IMR-90 (cell line): ENCODE data around the gene CINP. TPM values are rescaled to one million over a fixed set of nuclear protein-coding genes. Genes with fewer than 3 reads are reported as not detected.
"Not testable (repeated sequence)": the region's sequence is repeated elsewhere in the genome, so short reads cannot be mapped to it uniquely, and the experiment has no call there.

Source experiments
- ATAC-seq: fragments of 200-7000 bp; cut with Tn5 transposase; 2 replicates; pipeline ENCODE4 v1.9.1; 2020; ENCODE audit warnings: low read depth, mild to moderate bottlenecking, moderate library complexity
- BruUV-seq: library from RNA; stranded (reverse); fragments of 400-500 nt; replicated peaks from 2 replicates; lab custom pipeline; 2021; lab: Mats Ljungman, UMichigan
- CTCF ChIA-PET: fragments of 300-600 bp; formaldehyde crosslinking; extraction: SDS; loops from one replicate; lab custom pipeline; 2021; ENCODE audit warnings: antibody characterized with exemption; lab: Yijun Ruan, JAX
- POLR2A ChIA-PET: fragments of 300-600 bp; sonication (Branson Sonifier 250); formaldehyde crosslinking; loops from one replicate; lab custom pipeline; 2022; ENCODE audit warnings: antibody characterized with exemption; ENCODE audit not compliant: unreplicated experiment; lab: Charles Lee
- DNase-seq: peaks from one replicate; pipeline ENCODE4 v3.0.0; 2013
- H2AFZ ChIP-seq: replicated peaks from 2 replicates; pipeline ENCODE3; 2013; ENCODE audit warnings: low read length, mild to moderate bottlenecking; ENCODE audit not compliant: poor library complexity
- H2AK5ac ChIP-seq: 2 replicates; pipeline ENCODE4 v1.6.1; 2013; ENCODE audit warnings: low read depth, low read length, inconsistent platforms
- H2AK9ac ChIP-seq: replicated peaks from 2 replicates; pipeline ENCODE3; 2013; ENCODE audit warnings: mild to moderate bottlenecking, low read depth, low read length, moderate library complexity; ENCODE audit not compliant: poor library complexity
- H2BK120ac ChIP-seq: 2 replicates; pipeline ENCODE4 v1.6.1; 2013; ENCODE audit warnings: low read depth, low read length, inconsistent platforms
- H2BK15ac ChIP-seq: 3 replicates; pipeline ENCODE4 v1.6.1; 2013; ENCODE audit warnings: low read depth, low read length, inconsistent platforms
- H2BK20ac ChIP-seq: 2 replicates; pipeline ENCODE4 v1.6.1; 2013; ENCODE audit warnings: low read depth, mild to moderate bottlenecking, inconsistent platforms, low read length, moderate library complexity
- H2BK5ac ChIP-seq: 2 replicates; pipeline ENCODE4 v1.6.1; 2013; ENCODE audit warnings: mild to moderate bottlenecking, low read depth, low read length, inconsistent platforms; ENCODE audit not compliant: poor library complexity, severe bottlenecking
- H3K14ac ChIP-seq: replicated peaks from 2 replicates; pipeline ENCODE4 v1.6.1; 2013; ENCODE audit warnings: low read depth, low read length, inconsistent platforms
- H3K18ac ChIP-seq: 2 replicates; pipeline ENCODE4 v1.6.1; 2013; ENCODE audit warnings: low read depth, low read length, control low read depth
- H3K23ac ChIP-seq: 2 replicates; pipeline ENCODE4 v1.6.1; 2013; ENCODE audit warnings: low read depth, low read length, inconsistent platforms
- H3K27ac ChIP-seq: 2 replicates; pipeline ENCODE4 v1.5.1; 2013; ENCODE audit warnings: mild to moderate bottlenecking, control low read depth, low read length; ENCODE audit not compliant: insufficient read depth
- H3K27me3 ChIP-seq: 2 replicates; pipeline ENCODE4 v1.6.1; 2013; ENCODE audit warnings: low read length; ENCODE audit not compliant: control insufficient read depth, insufficient read depth
- H3K36me3 ChIP-seq: 2 replicates; pipeline ENCODE4 v1.6.1; 2013; ENCODE audit warnings: low read length, mixed read lengths; ENCODE audit not compliant: control insufficient read depth, insufficient read depth
- H3K4ac ChIP-seq: 2 replicates; pipeline ENCODE4 v1.6.1; 2013; ENCODE audit warnings: low read depth, low read length, inconsistent platforms
- H3K4me1 ChIP-seq: 2 replicates; pipeline ENCODE4 v1.6.1; 2013; ENCODE audit warnings: low read length, mixed read lengths; ENCODE audit not compliant: control insufficient read depth, insufficient read depth
- H3K4me2 ChIP-seq: 2 replicates; pipeline ENCODE4 v1.6.1; 2013; ENCODE audit warnings: low read depth, mild to moderate bottlenecking, control low read depth, low read length, moderate library complexity
- H3K4me3 ChIP-seq: 2 replicates; pipeline ENCODE4 v1.5.1; 2013; ENCODE audit warnings: low read depth, mild to moderate bottlenecking, control low read depth, low read length, moderate library complexity; ENCODE audit not compliant: insufficient read depth
- H3K56ac ChIP-seq: 2 replicates; pipeline ENCODE4 v1.6.1; 2013; ENCODE audit warnings: low read length, inconsistent platforms; ENCODE audit not compliant: insufficient read depth; ENCODE audit errors: extremely low read depth
- H3K79me1 ChIP-seq, 2 experiments: 2 replicates each; pipeline ENCODE4 v1.6.1; 2013; ENCODE audit warnings: low read length in 2 of 2, inconsistent platforms in 1 of 2, low read depth in 1 of 2
- H3K9ac ChIP-seq: 2 replicates; pipeline ENCODE4 v1.6.1; 2013; ENCODE audit warnings: low read depth, low read length, control low read depth
- H3K9me1 ChIP-seq: 2 replicates; pipeline ENCODE4 v1.6.1; 2013; ENCODE audit warnings: low read length, inconsistent platforms; ENCODE audit not compliant: insufficient read depth
- H3K9me3 ChIP-seq: 2 replicates; pipeline ENCODE4 v1.6.1; 2013; ENCODE audit warnings: low read length; ENCODE audit not compliant: control insufficient read depth, insufficient read depth
- H4K20me1 ChIP-seq: 2 replicates; pipeline ENCODE4 v1.6.1; 2013; ENCODE audit warnings: low read length, inconsistent platforms; ENCODE audit not compliant: insufficient read depth
- H4K5ac ChIP-seq: 2 replicates; pipeline ENCODE4 v1.6.1; 2013; ENCODE audit warnings: mild to moderate bottlenecking, low read depth, low read length, control low read depth
- H4K8ac ChIP-seq, 2 experiments: 2 replicates each; pipeline ENCODE4 v1.6.1; 2013; ENCODE audit warnings: low read depth in 2 of 2, low read length in 2 of 2, control low read depth in 1 of 2, inconsistent platforms in 1 of 2
- H4K91ac ChIP-seq: 2 replicates; pipeline ENCODE4 v1.6.1; 2013; ENCODE audit warnings: low read depth, low read length, inconsistent platforms; ENCODE audit not compliant: insufficient read depth
- WGBS, 2 experiments: methylation state at CpG; one replicate each; pipeline versions ENCODE4 v1.1.5 to v1.1.7; 2013; ENCODE audit warnings: missing lambda C conversion rate in 2 of 2; ENCODE audit not compliant: insufficient read length in 1 of 2; ENCODE audit errors: extremely low coverage in 2 of 2; 5-methylcytosine and 5-hydroxymethylcytosine counted together
- dilution Hi-C: fragments of 300-500 bp; cut with HindIII; formaldehyde crosslinking; loops from one replicate; pipeline ENCODE4 v1.14.3; 2018; ENCODE audit warnings: low sequenced_read_pairs; ENCODE audit not compliant: unreplicated experiment
- in situ Hi-C: fragments of 300-500 bp; cut with MboI; formaldehyde crosslinking; loops from 3 replicates; pipeline ENCODE4 v1.14.3; 2019; ENCODE audit warnings: low sequenced_read_pairs, inconsistent platforms, mixed read lengths
- intact Hi-C: fragments of 100-400 bp; cut with micrococcal nuclease; formaldehyde crosslinking; loops from 2 replicates; pipeline ENCODE4 v1.10.0; 2022
- polyA plus RNA-seq, 3 experiments: library from polyadenylated mRNA; depleted of rRNA; stranded (reverse); fragments of >200 nt; gene quantifications; 2 replicates each; pipeline ENCODE4 v1.2.3, GENCODE V29; 2012; ENCODE audit warnings: low replicate concordance in 1 of 3
- total RNA-seq: library from RNA; depleted of rRNA; stranded (reverse); fragments of >200 nt; gene quantifications from 2 replicates; pipeline ENCODE4 v1.2.3, GENCODE V29; 2012

Gene CINP
- total and polyA plus RNA-seq, 2 of the 4 experiments (the other 2 are of a cell fraction): 41.9 to 56.4 TPM

- intact Hi-C loops, H3K4me1 ChIP-seq, H2AK9ac ChIP-seq, BruUV-seq, ATAC-seq, dilution Hi-C loops, H2BK15ac ChIP-seq, H2BK20ac ChIP-seq, H3K23ac ChIP-seq, H3K27me3 ChIP-seq, H4K5ac ChIP-seq, H3K4me3 ChIP-seq, H3K9me1 ChIP-seq, H3K79me1 ChIP-seq, H2AK5ac ChIP-seq, H3K9me3 ChIP-seq, POLR2A ChIA-PET, CTCF ChIA-PET, DNase-seq, H3K56ac ChIP-seq, H3K9ac ChIP-seq, H2AFZ ChIP-seq, H2BK5ac ChIP-seq, H4K8ac ChIP-seq, in situ Hi-C loops, H3K4me2 ChIP-seq, H3K14ac ChIP-seq, H2BK120ac ChIP-seq, H4K20me1 ChIP-seq, H3K18ac ChIP-seq, H4K91ac ChIP-seq, H3K27ac ChIP-seq, H3K4ac ChIP-seq: not testable (repeated sequence)
- H3K36me3 ChIP-seq: peaks cover 13% of the 10 kb centered on the region; the same call in 1 of the 2 replicates
- no CpG with 5 or more reads among the region's 6 CpGs for WGBS, 2 experiments
Observed at GRCh38 chr14:102329381-102329780, 33.3 kb downstream of the CINP start.
